Transverse colon (tissue), 4 donors: ENCODE data around the gene FIGLA. TPM values are rescaled to one million over a fixed set of nuclear protein-coding genes. Genes with fewer than 3 reads are reported as not detected.

Source experiments
- DNase-seq: peaks from one replicate; pipeline ENCODE4 v3.0.0-alpha.2; 2019
- H3K27ac ChIP-seq, 4 donors: fragments of 200-600 bp; sonication (generic); 2 replicates each; pipeline ENCODE4 v1.5.1; 2016 to 2018; ENCODE audit warnings: inconsistent platforms in 4 of 4
- H3K27me3 ChIP-seq: fragments of 200-600 bp; sonication (generic); 2 replicates; pipeline ENCODE4 v1.5.1; 2017; ENCODE audit warnings: inconsistent platforms
- H3K36me3 ChIP-seq, 4 donors: fragments of 200-600 bp; sonication (generic); 2 replicates each; pipeline ENCODE4 v1.5.1; 2017 to 2019; ENCODE audit warnings: inconsistent platforms in 4 of 4
- H3K4me1 ChIP-seq, 4 donors: fragments of 200-600 bp; sonication (generic); 2 replicates each; pipeline ENCODE4 v1.5.1; 2017 to 2020; ENCODE audit warnings: inconsistent platforms in 4 of 4
- H3K4me3 ChIP-seq, 4 donors: fragments of 200-600 bp; sonication (generic); 1 replicate in 1 of 4; 2 replicates in 3 of 4; pipeline versions ENCODE4 v1.5.1 to v1.6.1; 2017 to 2019; ENCODE audit warnings: inconsistent platforms in 4 of 4
- H3K9me3 ChIP-seq, 2 donors: fragments of 200-600 bp; sonication (generic); 2 replicates each; pipeline ENCODE4 v1.5.1; 2017 to 2019; ENCODE audit warnings: inconsistent platforms in 2 of 2
- CTCF ChIP-seq, 5 experiments: fragments of 200-600 bp in 3 of 5; fragments of 450-650 bp in 2 of 5; sonication (generic) in 3 of 5; IDR thresholded peaks; 1 replicate in 2 of 5; 2 replicates in 3 of 5; pipeline ENCODE4 v1.5.1; 2016 to 2017; ENCODE audit warnings: antibody characterized with exemption in 5 of 5, inconsistent platforms in 3 of 5, mild to moderate bottlenecking in 2 of 5, moderate library complexity in 1 of 5
- EP300 ChIP-seq: sonication (generic); formaldehyde crosslinking; IDR thresholded peaks from one replicate; pipeline ENCODE4 v1.6.1; 2017; ENCODE audit warnings: antibody characterized with exemption, low read depth
- POLR2A ChIP-seq: fragments of 450-650 bp; IDR thresholded peaks from one replicate; pipeline ENCODE4 v1.6.1; 2016; ENCODE audit warnings: antibody characterized with exemption, mild to moderate bottlenecking, moderate library complexity
- POLR2AphosphoS5 ChIP-seq, 3 donors: sonication (generic); formaldehyde crosslinking; IDR thresholded peaks; one replicate each; pipeline ENCODE4 v1.6.1; 2016; ENCODE audit warnings: antibody characterized with exemption in 3 of 3
- WGBS, 2 donors: methylation state at CpG; one replicate each; pipeline ENCODE4 v1.1.5; 2018; ENCODE audit warnings: low coverage in 1 of 2; 5-methylcytosine and 5-hydroxymethylcytosine counted together
- in situ Hi-C, 4 donors: fragments of 200-750 bp; cut with MboI; loops; one replicate each; pipeline versions ENCODE4 v1.15.0 to v1.15.1; 2017; ENCODE audit warnings: low sequenced_read_pairs in 3 of 4, low pct_ligation_motif_present in 1 of 4, low pct_unique_long_range_greater_than_20kb in 1 of 4
- intact Hi-C: fragments of 100-400 bp; cut with DNase I; formaldehyde crosslinking; loops from one replicate; pipeline ENCODE4 v1.15.1; 2023; ENCODE audit warnings: low total_unique reads
- total RNA-seq, 4 donors: library from RNA; depleted of rRNA; stranded (reverse); fragments of >200 nt; gene quantifications; one replicate each; pipeline ENCODE4 v1.1.0, GENCODE V29; 2016

The FIGLA gene
- total RNA-seq, 4 donors from 2014 or later, result not detected

GRCh38 chr2:70830366-70830765, 39.9 kb upstream of the FIGLA start:
- Histone ChIP-seq H3K9me3 (no peaks in the 10 kb centered on the region), H3K4me1 (no peaks in the 10 kb centered on the region), H3K36me3 (no peaks in the 10 kb centered on the region), H3K27me3 (no peaks in the 10 kb centered on the region), H3K4me3 (no peak overlapping the region), H3K27ac (no peak overlapping the region)
- DNase-seq, result no peak
- TF ChIP-seq POLR2A, result no peak
- TF ChIP-seq POLR2AphosphoS5 (IDR thresholded peaks at IDR 0.05), result no peak
- TF ChIP-seq CTCF (IDR thresholded peaks at IDR 0.05), result no peak
- TF ChIP-seq EP300, result no peak
- 68 to 76% methylated on average over 5 of the region's 5 CpGs for WGBS, 2 donors
- intact Hi-C loops (no loop called here), in situ Hi-C loops (no loop called here)

GRCh38 chr2:70829916-70830315, 39.5 kb upstream of the FIGLA start:
- Histone ChIP-seq H3K4me1 (no peaks in the 10 kb centered on the region), H3K36me3 (no peaks in the 10 kb centered on the region), H3K27me3 (no peaks in the 10 kb centered on the region), H3K9me3 (no peaks in the 10 kb centered on the region), H3K4me3 (no peak overlapping the region), H3K27ac (no peak overlapping the region)
- intact Hi-C loops, result no loop called here
- WGBS, 2 donors, result 74% methylated on average over 1 of the region's 1 CpG; no CpG with 5 or more reads in 1 of the 2 donors
- TF ChIP-seq CTCF (IDR thresholded peaks at IDR 0.05), result no peak
- no peak for TF ChIP-seq POLR2AphosphoS5 (IDR thresholded peaks at IDR 0.05)
- DNase-seq, result no peak
- in situ Hi-C loops, result no loop called here

GRCh38 chr2:70828914-70829824, 38.7 kb upstream of the FIGLA start:
- no peak overlapping the region for H3K4me3 ChIP-seq
- intact Hi-C loops (no loop called here), in situ Hi-C loops (no loop called here)
- 50 to 66% methylated on average over 2 to 6 of the region's 6 CpGs for WGBS, 2 donors
- H3K27ac ChIP-seq, result no peak overlapping the region
- H3K9me3 ChIP-seq, result no peaks in the 10 kb centered on the region
- H3K36me3 ChIP-seq, result no peaks in the 10 kb centered on the region
- no peak for TF ChIP-seq EP300
- TF ChIP-seq POLR2AphosphoS5 (IDR thresholded peaks at IDR 0.05), result no peak
- TF ChIP-seq CTCF (IDR thresholded peaks at IDR 0.05), result no peak
- TF ChIP-seq POLR2A, result no peak
- no peaks in the 10 kb centered on the region for H3K27me3 ChIP-seq
- DNase-seq, result no peak
- H3K4me1 ChIP-seq, result no peaks in the 10 kb centered on the region

- Histone ChIP-seq H3K4me3 (no peak overlapping the region), H3K27me3 (no peaks in the 10 kb centered on the region), H3K27ac (no peak overlapping the region), H3K4me1 (no peaks in the 10 kb centered on the region), H3K36me3 (no peaks in the 10 kb centered on the region), H3K9me3 (no peaks in the 10 kb centered on the region)
- TF ChIP-seq POLR2AphosphoS5 (IDR thresholded peaks at IDR 0.05) (no peak), CTCF (IDR thresholded peaks at IDR 0.05) (no peak), POLR2A (no peak)
- WGBS, 2 donors, result 58 to 73% methylated on average over 2 to 4 of the region's 5 CpGs
- no peak for DNase-seq
- intact Hi-C loops (no loop called here), in situ Hi-C loops (no loop called here)
These were observed 37.7 kb upstream of the FIGLA start for GRCh38 chr2:70828115-70828514.
